Measurements from ENCODE around the gene EP400.

Gene EP400

GRCh38 chr12:131941116-131941986 is 8.4 kb upstream of the EP400 start:
- no peak overlapping the region for H3K27ac ChIP-seq (ENCODE audit: low read depth, low read length)
- H3K36me3 ChIP-seq (ENCODE audit: control insufficient read depth in 5 of 5, insufficient read depth in 5 of 5, low read length in 5 of 5) = peaks cover 0 to 57% (median 41%) of the 10 kb centered on the region in 5 donors
- no peaks in the 10 kb centered on the region for H3K27me3 ChIP-seq (ENCODE audit: control insufficient read depth in 5 of 5, insufficient read depth in 4 of 5, low read length in 5 of 5)

GRCh38 chr12:131941987-131942341 is 7.8 kb upstream of the EP400 start:
- Histone ChIP-seq H3K4me3 (ENCODE audit: low read depth in 1 of 5, low read length in 5 of 5) (no peak overlapping the region), H3K9ac (ENCODE audit: low read length in 5 of 5) (no peak overlapping the region), H3K36me3 (ENCODE audit: control insufficient read depth in 5 of 5, insufficient read depth in 5 of 5, low read length in 5 of 5) (peaks cover 0 to 52% (median 41%) of the 10 kb centered on the region in 5 donors), H3K4me1 (ENCODE audit: control insufficient read depth in 5 of 5, insufficient read depth in 5 of 5, low read length in 5 of 5) (no peaks in the 10 kb centered on the region), H3K27ac (ENCODE audit: low read depth, low read length) (no peak overlapping the region), H3K27me3 (ENCODE audit: control insufficient read depth in 5 of 5, insufficient read depth in 4 of 5, low read length in 5 of 5) (no peaks in the 10 kb centered on the region), H3K9me3 (ENCODE audit: control insufficient read depth in 5 of 5, low read length in 5 of 5) (no peaks in the 10 kb centered on the region)

More at GRCh38 chr12:131941116-131941986, 8.4 kb upstream of the EP400 start:
- no peaks in the 10 kb centered on the region for H3K9me3 ChIP-seq (ENCODE audit: control insufficient read depth in 5 of 5, low read length in 5 of 5)
- H3K4me3 ChIP-seq (ENCODE audit: low read depth in 1 of 5, low read length in 5 of 5) = no peak overlapping the region
- H3K9ac ChIP-seq (ENCODE audit: low read length in 5 of 5) = no peak overlapping the region
- no peaks in the 10 kb centered on the region for H3K4me1 ChIP-seq (ENCODE audit: control insufficient read depth in 5 of 5, insufficient read depth in 5 of 5, low read length in 5 of 5)

GRCh38 chr12:131942671-131943070 is 7.1 kb upstream of the EP400 start:
- Histone ChIP-seq H3K36me3 (ENCODE audit: control insufficient read depth in 5 of 5, insufficient read depth in 5 of 5, low read length in 5 of 5) (peaks cover 0 to 52% (median 41%) of the 10 kb centered on the region in 5 donors), H3K27me3 (ENCODE audit: control insufficient read depth in 5 of 5, insufficient read depth in 4 of 5, low read length in 5 of 5) (no peaks in the 10 kb centered on the region), H3K9me3 (ENCODE audit: control insufficient read depth in 5 of 5, low read length in 5 of 5) (no peaks in the 10 kb centered on the region), H3K9ac (ENCODE audit: low read length in 5 of 5) (no peak overlapping the region), H3K4me3 (ENCODE audit: low read depth in 1 of 5, low read length in 5 of 5) (no peak overlapping the region), H3K4me1 (ENCODE audit: control insufficient read depth in 5 of 5, insufficient read depth in 5 of 5, low read length in 5 of 5) (peaks cover 0 to 2% (median 0%) of the 10 kb centered on the region in 5 donors), H3K27ac (ENCODE audit: low read depth, low read length) (no peak overlapping the region)

- H3K9me3 ChIP-seq (ENCODE audit: control insufficient read depth in 5 of 5, low read length in 5 of 5) = no peaks in the 10 kb centered on the region
- H3K4me3 ChIP-seq (ENCODE audit: low read depth in 1 of 5, low read length in 5 of 5) = no peak overlapping the region
- peaks cover 0 to 3% (median 0%) of the 10 kb centered on the region in 5 donors for H3K4me1 ChIP-seq (ENCODE audit: control insufficient read depth in 5 of 5, insufficient read depth in 5 of 5, low read length in 5 of 5)
- H3K36me3 ChIP-seq (ENCODE audit: control insufficient read depth in 5 of 5, insufficient read depth in 5 of 5, low read length in 5 of 5) = peaks cover 0 to 52% (median 41%) of the 10 kb centered on the region in 5 donors
- no peak overlapping the region for H3K9ac ChIP-seq (ENCODE audit: low read length in 5 of 5)
- no peak overlapping the region for H3K27ac ChIP-seq (ENCODE audit: low read depth, low read length)
- no peaks in the 10 kb centered on the region for H3K27me3 ChIP-seq (ENCODE audit: control insufficient read depth in 5 of 5, insufficient read depth in 4 of 5, low read length in 5 of 5)
Observed at GRCh38 chr12:131943389-131943788, 6.4 kb upstream of the EP400 start.

- H3K4me3 ChIP-seq (ENCODE audit: low read depth in 1 of 5, low read length in 5 of 5) = no peak overlapping the region
- H3K4me1 ChIP-seq (ENCODE audit: control insufficient read depth in 5 of 5, insufficient read depth in 5 of 5, low read length in 5 of 5) = peaks cover 0 to 3% (median under 1%) of the 10 kb centered on the region in 5 donors
- no peak overlapping the region for H3K27ac ChIP-seq (ENCODE audit: low read depth, low read length)
- no peak overlapping the region for H3K9ac ChIP-seq (ENCODE audit: low read length in 5 of 5)
- no peaks in the 10 kb centered on the region for H3K9me3 ChIP-seq (ENCODE audit: control insufficient read depth in 5 of 5, low read length in 5 of 5)
- peaks cover 0 to 51% (median 41%) of the 10 kb centered on the region in 5 donors for H3K36me3 ChIP-seq (ENCODE audit: control insufficient read depth in 5 of 5, insufficient read depth in 5 of 5, low read length in 5 of 5)
- H3K27me3 ChIP-seq (ENCODE audit: control insufficient read depth in 5 of 5, insufficient read depth in 4 of 5, low read length in 5 of 5) = no peaks in the 10 kb centered on the region
Observed at GRCh38 chr12:131943876-131944275, 5.9 kb upstream of the EP400 start.

- peaks cover 0 to 43% (median 33%) of the 10 kb centered on the region in 5 donors for H3K36me3 ChIP-seq (ENCODE audit: control insufficient read depth in 5 of 5, insufficient read depth in 5 of 5, low read length in 5 of 5)
Observed at GRCh38 chr12:131944601-131945251, 5.0 kb upstream of the EP400 start.

GRCh38 chr12:131946757-131947156 is 3.0 kb upstream of the EP400 start:
- peaks cover 0 to 27% (median 17%) of the 10 kb centered on the region in 5 donors for H3K36me3 ChIP-seq (ENCODE audit: control insufficient read depth in 5 of 5, insufficient read depth in 5 of 5, low read length in 5 of 5)
- no peak overlapping the region for H3K4me3 ChIP-seq (ENCODE audit: low read depth in 1 of 5, low read length in 5 of 5)
- no peak overlapping the region for H3K27ac ChIP-seq (ENCODE audit: low read depth, low read length)
- no peaks in the 10 kb centered on the region for H3K27me3 ChIP-seq (ENCODE audit: control insufficient read depth in 5 of 5, insufficient read depth in 4 of 5, low read length in 5 of 5)
- H3K9me3 ChIP-seq (ENCODE audit: control insufficient read depth in 5 of 5, low read length in 5 of 5) = no peaks in the 10 kb centered on the region
- H3K4me1 ChIP-seq (ENCODE audit: control insufficient read depth in 5 of 5, insufficient read depth in 5 of 5, low read length in 5 of 5) = peaks cover 0 to 20% (median 16%) of the 10 kb centered on the region in 5 donors
- H3K9ac ChIP-seq (ENCODE audit: low read length in 5 of 5) = no peak overlapping the region

More at GRCh38 chr12:131944601-131945251, 5.0 kb upstream of the EP400 start:
- Histone ChIP-seq H3K27me3 (ENCODE audit: control insufficient read depth in 5 of 5, insufficient read depth in 4 of 5, low read length in 5 of 5) (no peaks in the 10 kb centered on the region), H3K4me1 (ENCODE audit: control insufficient read depth in 5 of 5, insufficient read depth in 5 of 5, low read length in 5 of 5) (peaks cover 0 to 6% (median 4%) of the 10 kb centered on the region in 5 donors), H3K9ac (ENCODE audit: low read length in 5 of 5) (no peak overlapping the region), H3K9me3 (ENCODE audit: control insufficient read depth in 5 of 5, low read length in 5 of 5) (no peaks in the 10 kb centered on the region), H3K4me3 (ENCODE audit: low read depth in 1 of 5, low read length in 5 of 5) (no peak overlapping the region), H3K27ac (ENCODE audit: low read depth, low read length) (no peak overlapping the region)

GRCh38 chr12:131947482-131948027 is 2.2 kb upstream of the EP400 start:
- Histone ChIP-seq H3K4me1 (ENCODE audit: control insufficient read depth in 5 of 5, insufficient read depth in 5 of 5, low read length in 5 of 5) (peaks cover 0 to 23% (median 18%) of the 10 kb centered on the region in 5 donors), H3K27ac (ENCODE audit: low read depth, low read length) (no peak overlapping the region), H3K4me3 (ENCODE audit: low read depth in 1 of 5, low read length in 5 of 5) (no peak overlapping the region), H3K27me3 (ENCODE audit: control insufficient read depth in 5 of 5, insufficient read depth in 4 of 5, low read length in 5 of 5) (no peaks in the 10 kb centered on the region), H3K9ac (ENCODE audit: low read length in 5 of 5) (no peak overlapping the region), H3K9me3 (ENCODE audit: control insufficient read depth in 5 of 5, low read length in 5 of 5) (no peaks in the 10 kb centered on the region), H3K36me3 (ENCODE audit: control insufficient read depth in 5 of 5, insufficient read depth in 5 of 5, low read length in 5 of 5) (peaks cover 0 to 21% (median 13%) of the 10 kb centered on the region in 5 donors)

- no peak overlapping the region for H3K9ac ChIP-seq (ENCODE audit: low read length in 5 of 5)
- peaks cover 0 to 27% (median 20%) of the 10 kb centered on the region in 5 donors for H3K4me1 ChIP-seq (ENCODE audit: control insufficient read depth in 5 of 5, insufficient read depth in 5 of 5, low read length in 5 of 5)
- peaks cover 0 to 15% (median 10%) of the 10 kb centered on the region in 5 donors for H3K36me3 ChIP-seq (ENCODE audit: control insufficient read depth in 5 of 5, insufficient read depth in 5 of 5, low read length in 5 of 5)
- peak overlapping the region; percentile 65 for H3K27ac ChIP-seq (ENCODE audit: low read depth, low read length)
- H3K27me3 ChIP-seq (ENCODE audit: control insufficient read depth in 5 of 5, insufficient read depth in 4 of 5, low read length in 5 of 5) = no peaks in the 10 kb centered on the region
- H3K9me3 ChIP-seq (ENCODE audit: control insufficient read depth in 5 of 5, low read length in 5 of 5) = no peaks in the 10 kb centered on the region
- no peak overlapping the region for H3K4me3 ChIP-seq (ENCODE audit: low read depth in 1 of 5, low read length in 5 of 5)
Observed at GRCh38 chr12:131948166-131948712, 1.5 kb upstream of the EP400 start.
